Sciatic nerve (tissue), 2 donors: ENCODE results near the gene COG6. TPM values are rescaled to one million over a fixed set of nuclear protein-coding genes. Genes with fewer than 3 reads are reported as not detected.

Experiments
- ATAC-seq: fragments of 200-7000 bp; cut with Tn5 transposase; one replicate; pipeline ENCODE4 v1.9.1; 2020; ENCODE audit warnings: mild to moderate bottlenecking, moderate library complexity
- DNase-seq: peaks from one replicate; pipeline ENCODE4 v3.0.0-alpha.2; 2020; ENCODE audit warnings: low spot score
- intact Hi-C: fragments of 100-400 bp; cut with DNase I; formaldehyde crosslinking; loops from one replicate; pipeline ENCODE4 v1.14.2; 2022
- microRNA-seq: library from miRNA; unstranded; fragments of <30 nt; microRNA quantifications from one replicate; pipeline ENCODE4 v1.2.0, GENCODE V29; 2020
- total RNA-seq: library from RNA; stranded (reverse); fragmentation: NEBNext Ultra II Directional; extraction: Animal tissue kit (Norgen Biotek cat#: 25700); gene quantifications from one replicate; pipeline ENCODE4 v1.2.1, GENCODE V29; 2021
- donor health status: DM: no; HTN: no; CAD: no.
- donor health status: DM: no; HTN: no; CAD: no.

The COG6 gene
- total RNA-seq, 1 donor from 2014 or later, result 41.6 TPM

GRCh38 chr13:39789451-39789850, 134.0 kb downstream of the COG6 start:
- intact Hi-C loops, result loop anchor here (10.0 kb wide), 1 partner anchor 155 kb away; no protein-coding TSS in a partner anchor
- ATAC-seq (no peak), DNase-seq (no peak)

Small RNAs within 50 kb of the gene (microRNA-seq; reads per million reads assigned to microRNA genes)
- gene MIR4305, result not detected

Other genes starting within 250 kb of the COG6 start
- gene LHFPL6, start 52.5 kb upstream of the COG6 start, total RNA-seq, result 146 TPM